ENCODE measurements around the gene SLC44A1. TPM values are rescaled to one million over a fixed set of nuclear protein-coding genes. Genes with fewer than 3 reads are reported as not detected.

The SLC44A1 gene
- polyA plus RNA-seq, 4 donors, result 7.8 to 70.0 (median 16.0) TPM

DNA sequence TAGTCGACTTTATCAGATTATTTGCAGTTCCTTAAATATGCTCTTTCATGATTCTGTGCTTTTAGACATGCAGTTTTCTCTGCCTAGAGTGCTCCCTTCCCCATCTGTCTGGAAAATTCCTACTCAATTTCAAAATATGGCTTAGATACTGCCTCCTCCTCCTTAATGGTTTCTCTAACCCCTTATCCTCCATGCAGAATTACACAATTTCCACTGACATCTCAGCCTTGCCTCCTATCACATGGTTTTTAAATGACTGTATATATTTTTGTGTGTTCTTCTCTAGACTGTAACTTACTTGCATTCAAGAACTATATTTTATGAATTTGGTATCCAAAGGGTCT, 85.2 kb downstream of the SLC44A1 start:
- no peak overlapping the region for H3K4me3 ChIP-seq (ENCODE audit: low read depth in 1 of 3, low read length in 3 of 3)
- H3K36me3 ChIP-seq (ENCODE audit: control insufficient read depth in 3 of 3, insufficient read depth in 2 of 3, low read depth in 1 of 3, low read length in 3 of 3), result peaks cover 0 to 7% (median 0%) of the 10 kb centered on the region in 3 donors
- H3K27ac ChIP-seq (ENCODE audit: low read depth in 1 of 3, low read length in 2 of 3), result peak overlapping the region in 1 of 3 donors; percentile 34
- DNase-seq, result no peak
- peaks cover 4 to 35% (median 7%) of the 10 kb centered on the region in 3 donors for H3K4me1 ChIP-seq (ENCODE audit: control insufficient read depth in 3 of 3, insufficient read depth in 2 of 3, low read depth in 1 of 3, low read length in 2 of 3)
- H3K9me3 ChIP-seq (ENCODE audit: control insufficient read depth in 2 of 2, insufficient read depth in 1 of 2, low read depth in 1 of 2, low read length in 1 of 2), result no peaks in the 10 kb centered on the region
- no peaks in the 10 kb centered on the region for H3K27me3 ChIP-seq (ENCODE audit: control insufficient read depth in 3 of 3, insufficient read depth in 3 of 3, low read length in 3 of 3)
- FAIRE-seq, result no peak
- 73 to 88% (median 84%) methylated on average over 1 of the region's 1 CpG for WGBS, 3 donors

GRCh38 chr9:105330201-105330600, 85.8 kb downstream of the SLC44A1 start:
- H3K4me3 ChIP-seq (ENCODE audit: low read depth in 1 of 3, low read length in 3 of 3), result no peak overlapping the region
- FAIRE-seq (no peak), DNase-seq (no peak)
- no peaks in the 10 kb centered on the region for H3K9me3 ChIP-seq (ENCODE audit: control insufficient read depth in 2 of 2, insufficient read depth in 1 of 2, low read depth in 1 of 2, low read length in 1 of 2)
- peaks cover 4 to 35% (median 7%) of the 10 kb centered on the region in 3 donors for H3K4me1 ChIP-seq (ENCODE audit: control insufficient read depth in 3 of 3, insufficient read depth in 2 of 3, low read depth in 1 of 3, low read length in 2 of 3)
- H3K36me3 ChIP-seq (ENCODE audit: control insufficient read depth in 3 of 3, insufficient read depth in 2 of 3, low read depth in 1 of 3, low read length in 3 of 3), result peaks cover 0 to 7% (median 0%) of the 10 kb centered on the region in 3 donors
- peak overlapping the region in 2 of 3 donors; percentile 20 to 34 for H3K27ac ChIP-seq (ENCODE audit: low read depth in 1 of 3, low read length in 2 of 3)
- H3K27me3 ChIP-seq (ENCODE audit: control insufficient read depth in 3 of 3, insufficient read depth in 3 of 3, low read length in 3 of 3), result no peaks in the 10 kb centered on the region

GRCh38 chr9:105330755-105331154, 86.3 kb downstream of the SLC44A1 start:
- H3K27ac ChIP-seq (ENCODE audit: low read depth in 1 of 3, low read length in 2 of 3), result peak overlapping the region in 2 of 3 donors; percentile 14 to 34
- peak in 1 of 2 donors; percentile 24 for DNase-seq

DNA sequence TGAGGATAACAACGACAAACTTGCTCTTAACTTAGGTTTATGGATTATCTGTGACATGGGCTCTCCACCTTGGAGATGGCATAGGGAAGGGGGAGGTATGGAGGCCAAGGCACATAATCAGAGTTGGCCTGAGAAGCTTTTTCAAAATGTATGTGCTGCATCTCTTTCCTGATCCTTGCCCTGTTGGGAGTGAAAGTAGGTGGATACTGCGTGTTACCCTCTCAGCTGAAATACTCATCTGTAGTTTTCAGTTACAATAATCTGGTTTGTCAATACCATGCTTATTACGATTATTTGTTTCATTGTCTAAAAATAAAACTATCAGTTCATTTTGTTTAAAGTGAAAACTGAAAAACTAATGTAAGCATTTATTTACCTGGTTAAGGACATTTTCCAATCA, 86.7 kb downstream of the SLC44A1 start:
- peak overlapping the region; percentile 14 to 34 (median 18) for H3K27ac ChIP-seq (ENCODE audit: low read depth in 1 of 3, low read length in 2 of 3)
- H3K36me3 ChIP-seq (ENCODE audit: control insufficient read depth in 3 of 3, insufficient read depth in 2 of 3, low read depth in 1 of 3, low read length in 3 of 3), result peaks cover 0 to 5% (median 0%) of the 10 kb centered on the region in 3 donors
- H3K4me1 ChIP-seq (ENCODE audit: control insufficient read depth in 3 of 3, insufficient read depth in 2 of 3, low read depth in 1 of 3, low read length in 2 of 3), result peaks cover 4 to 35% (median 7%) of the 10 kb centered on the region in 3 donors
- WGBS, 3 donors, result 44 to 66% (median 55%) methylated on average over 3 of the region's 3 CpGs
- H3K9me3 ChIP-seq (ENCODE audit: control insufficient read depth in 2 of 2, insufficient read depth in 1 of 2, low read depth in 1 of 2, low read length in 1 of 2), result no peaks in the 10 kb centered on the region
- H3K27me3 ChIP-seq (ENCODE audit: control insufficient read depth in 3 of 3, insufficient read depth in 3 of 3, low read length in 3 of 3), result no peaks in the 10 kb centered on the region
- no peak overlapping the region for H3K4me3 ChIP-seq (ENCODE audit: low read depth in 1 of 3, low read length in 3 of 3)
- FAIRE-seq, result no peak
- DNase-seq, result no peak

More at GRCh38 chr9:105330755-105331154, 86.3 kb downstream of the SLC44A1 start:
- H3K27me3 ChIP-seq (ENCODE audit: control insufficient read depth in 3 of 3, insufficient read depth in 3 of 3, low read length in 3 of 3), result no peaks in the 10 kb centered on the region
- H3K9me3 ChIP-seq (ENCODE audit: control insufficient read depth in 2 of 2, insufficient read depth in 1 of 2, low read depth in 1 of 2, low read length in 1 of 2), result no peaks in the 10 kb centered on the region
- H3K36me3 ChIP-seq (ENCODE audit: control insufficient read depth in 3 of 3, insufficient read depth in 2 of 3, low read depth in 1 of 3, low read length in 3 of 3), result peaks cover 0 to 7% (median 0%) of the 10 kb centered on the region in 3 donors
- no peak overlapping the region for H3K4me3 ChIP-seq (ENCODE audit: low read depth in 1 of 3, low read length in 3 of 3)
- FAIRE-seq, result no peak
- peaks cover 4 to 35% (median 7%) of the 10 kb centered on the region in 3 donors for H3K4me1 ChIP-seq (ENCODE audit: control insufficient read depth in 3 of 3, insufficient read depth in 2 of 3, low read depth in 1 of 3, low read length in 2 of 3)

GRCh38 chr9:105331755-105332154, 87.3 kb downstream of the SLC44A1 start:
- peaks cover 4 to 35% (median 7%) of the 10 kb centered on the region in 3 donors for H3K4me1 ChIP-seq (ENCODE audit: control insufficient read depth in 3 of 3, insufficient read depth in 2 of 3, low read depth in 1 of 3, low read length in 2 of 3)
- peak; percentile 53 to 75 for DNase-seq
- no peak for FAIRE-seq
- no peaks in the 10 kb centered on the region for H3K9me3 ChIP-seq (ENCODE audit: control insufficient read depth in 2 of 2, insufficient read depth in 1 of 2, low read depth in 1 of 2, low read length in 1 of 2)
- H3K27ac ChIP-seq (ENCODE audit: low read depth in 1 of 3, low read length in 2 of 3), result peak overlapping the region; percentile 34 to 68 (median 34)
- peaks cover 0 to 8% (median 2%) of the 10 kb centered on the region in 3 donors for H3K36me3 ChIP-seq (ENCODE audit: control insufficient read depth in 3 of 3, insufficient read depth in 2 of 3, low read depth in 1 of 3, low read length in 3 of 3)
- H3K4me3 ChIP-seq (ENCODE audit: low read depth in 1 of 3, low read length in 3 of 3), result no peak overlapping the region
- 100% methylated on average over 1 of the region's 1 CpG for WGBS, 3 donors
- H3K27me3 ChIP-seq (ENCODE audit: control insufficient read depth in 3 of 3, insufficient read depth in 3 of 3, low read length in 3 of 3), result no peaks in the 10 kb centered on the region

- Histone ChIP-seq H3K9me3 (ENCODE audit: control insufficient read depth in 2 of 2, insufficient read depth in 1 of 2, low read depth in 1 of 2, low read length in 1 of 2) (no peaks in the 10 kb centered on the region), H3K27ac (ENCODE audit: low read depth in 1 of 3, low read length in 2 of 3) (peak overlapping the region in 1 of 3 donors; percentile 34), H3K36me3 (ENCODE audit: control insufficient read depth in 3 of 3, insufficient read depth in 2 of 3, low read depth in 1 of 3, low read length in 3 of 3) (peaks cover 2 to 7% (median 3%) of the 10 kb centered on the region in 3 donors), H3K4me3 (ENCODE audit: low read depth in 1 of 3, low read length in 3 of 3) (no peak overlapping the region), H3K27me3 (ENCODE audit: control insufficient read depth in 3 of 3, insufficient read depth in 3 of 3, low read length in 3 of 3) (no peaks in the 10 kb centered on the region), H3K4me1 (ENCODE audit: control insufficient read depth in 3 of 3, insufficient read depth in 2 of 3, low read depth in 1 of 3, low read length in 2 of 3) (peaks cover 4 to 35% (median 7%) of the 10 kb centered on the region in 3 donors)
- 87 to 94% (median 87%) methylated on average over 2 of the region's 2 CpGs for WGBS, 3 donors
- FAIRE-seq (no peak), DNase-seq (no peak)
Observed at GRCh38 chr9:105332471-105332870, 88.0 kb downstream of the SLC44A1 start.

DNA sequence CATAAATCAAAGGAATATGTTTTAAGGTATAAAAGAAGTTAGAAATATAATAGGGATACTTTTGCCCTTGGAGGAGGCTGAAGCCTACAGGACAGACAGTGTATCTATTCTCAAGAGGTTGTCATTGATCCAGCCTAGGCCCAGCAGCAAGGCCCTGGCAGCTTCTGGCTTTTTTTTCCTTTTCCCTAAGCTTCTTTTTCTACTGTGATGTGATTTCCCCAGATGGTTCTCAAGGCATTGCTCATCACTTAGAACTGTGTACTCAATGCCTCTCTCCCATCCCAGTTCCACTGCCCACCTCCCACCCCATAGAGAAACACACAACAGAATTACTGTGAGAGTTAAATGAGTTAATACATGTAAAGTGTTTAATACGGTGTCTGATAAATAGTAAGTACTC, 88.6 kb downstream of the SLC44A1 start:
- FAIRE-seq (no peak), DNase-seq (no peak)
- H3K4me1 ChIP-seq (ENCODE audit: control insufficient read depth in 3 of 3, insufficient read depth in 2 of 3, low read depth in 1 of 3, low read length in 2 of 3), result peaks cover 4 to 35% (median 7%) of the 10 kb centered on the region in 3 donors
- H3K9me3 ChIP-seq (ENCODE audit: control insufficient read depth in 2 of 2, insufficient read depth in 1 of 2, low read depth in 1 of 2, low read length in 1 of 2), result no peaks in the 10 kb centered on the region
- peaks cover 3 to 9% (median 5%) of the 10 kb centered on the region in 3 donors for H3K36me3 ChIP-seq (ENCODE audit: control insufficient read depth in 3 of 3, insufficient read depth in 2 of 3, low read depth in 1 of 3, low read length in 3 of 3)
- H3K27me3 ChIP-seq (ENCODE audit: control insufficient read depth in 3 of 3, insufficient read depth in 3 of 3, low read length in 3 of 3), result no peaks in the 10 kb centered on the region
- H3K4me3 ChIP-seq (ENCODE audit: low read depth in 1 of 3, low read length in 3 of 3), result no peak overlapping the region
- WGBS, 3 donors, result 41 to 64% (median 56%) methylated on average over 1 of the region's 1 CpG
- H3K27ac ChIP-seq (ENCODE audit: low read depth in 1 of 3, low read length in 2 of 3), result no peak overlapping the region

DNA sequence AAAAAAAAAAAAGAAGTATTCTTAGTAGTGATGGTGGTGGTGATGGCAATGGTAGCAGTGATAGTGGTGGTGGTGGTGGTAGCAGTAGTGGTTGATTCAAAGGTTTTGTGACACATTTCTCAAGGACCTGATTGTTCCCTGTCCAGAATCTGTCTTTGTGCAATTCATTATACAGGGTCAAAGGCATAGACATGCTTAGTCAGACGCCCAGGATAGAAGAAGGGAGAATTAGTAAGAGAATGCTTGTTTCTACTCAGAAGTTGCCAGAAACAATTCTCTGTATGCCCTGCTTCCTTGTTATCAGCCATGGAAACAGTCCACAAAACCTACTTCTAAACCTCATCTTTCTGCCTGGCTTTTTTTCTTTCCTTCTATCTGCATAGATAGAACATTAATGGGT, 89.4 kb downstream of the SLC44A1 start:
- Histone ChIP-seq H3K9me3 (ENCODE audit: control insufficient read depth in 2 of 2, insufficient read depth in 1 of 2, low read depth in 1 of 2, low read length in 1 of 2) (no peaks in the 10 kb centered on the region), H3K27ac (ENCODE audit: low read depth in 1 of 3, low read length in 2 of 3) (peak overlapping the region in 2 of 3 donors; percentile 22 to 55), H3K4me3 (ENCODE audit: low read depth in 1 of 3, low read length in 3 of 3) (no peak overlapping the region), H3K4me1 (ENCODE audit: control insufficient read depth in 3 of 3, insufficient read depth in 2 of 3, low read depth in 1 of 3, low read length in 2 of 3) (peaks cover 4 to 35% (median 7%) of the 10 kb centered on the region in 3 donors), H3K36me3 (ENCODE audit: control insufficient read depth in 3 of 3, insufficient read depth in 2 of 3, low read depth in 1 of 3, low read length in 3 of 3) (peaks cover 3 to 11% (median 5%) of the 10 kb centered on the region in 3 donors), H3K27me3 (ENCODE audit: control insufficient read depth in 3 of 3, insufficient read depth in 3 of 3, low read length in 3 of 3) (no peaks in the 10 kb centered on the region)
- DNase-seq (peak in 1 of 2 donors; percentile 18), FAIRE-seq (no peak)
- 62 to 80% (median 69%) methylated on average over 1 of the region's 1 CpG for WGBS, 3 donors

- Histone ChIP-seq H3K9me3 (ENCODE audit: control insufficient read depth in 2 of 2, insufficient read depth in 1 of 2, low read depth in 1 of 2, low read length in 1 of 2) (no peaks in the 10 kb centered on the region), H3K4me3 (ENCODE audit: low read depth in 1 of 3, low read length in 3 of 3) (no peak overlapping the region), H3K27ac (ENCODE audit: low read depth in 1 of 3, low read length in 2 of 3) (no peak overlapping the region), H3K36me3 (ENCODE audit: control insufficient read depth in 3 of 3, insufficient read depth in 2 of 3, low read depth in 1 of 3, low read length in 3 of 3) (peaks cover 3 to 11% (median 8%) of the 10 kb centered on the region in 3 donors), H3K4me1 (ENCODE audit: control insufficient read depth in 3 of 3, insufficient read depth in 2 of 3, low read depth in 1 of 3, low read length in 2 of 3) (peaks cover 5 to 14% (median 10%) of the 10 kb centered on the region in 3 donors), H3K27me3 (ENCODE audit: control insufficient read depth in 3 of 3, insufficient read depth in 3 of 3, low read length in 3 of 3) (no peaks in the 10 kb centered on the region)
- FAIRE-seq, result no peak
- DNase-seq, result no peak
- 93 to 97% (median 94%) methylated on average over 2 of the region's 2 CpGs for WGBS, 3 donors
Observed at GRCh38 chr9:105338308-105338707, 93.9 kb downstream of the SLC44A1 start.
